Measurements from ENCODE around the gene FERMT2.

The FERMT2 gene

GRCh38 chr14:52834440-52834842 is 116.4 kb downstream of the FERMT2 start:
- TF ChIP-seq, protein P1, sequence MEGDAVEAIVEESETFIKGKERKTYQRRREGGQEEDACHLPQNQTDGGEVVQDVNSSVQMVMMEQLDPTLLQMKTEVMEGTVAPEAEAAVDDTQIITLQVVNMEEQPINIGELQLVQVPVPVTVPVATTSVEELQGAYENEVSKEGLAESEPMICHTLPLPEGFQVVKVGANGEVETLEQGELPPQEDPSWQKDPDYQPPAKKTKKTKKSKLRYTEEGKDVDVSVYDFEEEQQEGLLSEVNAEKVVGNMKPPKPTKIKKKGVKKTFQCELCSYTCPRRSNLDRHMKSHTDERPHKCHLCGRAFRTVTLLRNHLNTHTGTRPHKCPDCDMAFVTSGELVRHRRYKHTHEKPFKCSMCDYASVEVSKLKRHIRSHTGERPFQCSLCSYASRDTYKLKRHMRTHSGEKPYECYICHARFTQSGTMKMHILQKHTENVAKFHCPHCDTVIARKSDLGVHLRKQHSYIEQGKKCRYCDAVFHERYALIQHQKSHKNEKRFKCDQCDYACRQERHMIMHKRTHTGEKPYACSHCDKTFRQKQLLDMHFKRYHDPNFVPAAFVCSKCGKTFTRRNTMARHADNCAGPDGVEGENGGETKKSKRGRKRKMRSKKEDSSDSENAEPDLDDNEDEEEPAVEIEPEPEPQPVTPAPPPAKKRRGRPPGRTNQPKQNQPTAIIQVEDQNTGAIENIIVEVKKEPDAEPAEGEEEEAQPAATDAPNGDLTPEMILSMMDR (IDR thresholded peaks at IDR 0.05; ENCODE audit: low read depth, low read length) = no peak
- no peak for DNase-seq (ENCODE audit: extremely low read depth, low read depth)

DNA sequence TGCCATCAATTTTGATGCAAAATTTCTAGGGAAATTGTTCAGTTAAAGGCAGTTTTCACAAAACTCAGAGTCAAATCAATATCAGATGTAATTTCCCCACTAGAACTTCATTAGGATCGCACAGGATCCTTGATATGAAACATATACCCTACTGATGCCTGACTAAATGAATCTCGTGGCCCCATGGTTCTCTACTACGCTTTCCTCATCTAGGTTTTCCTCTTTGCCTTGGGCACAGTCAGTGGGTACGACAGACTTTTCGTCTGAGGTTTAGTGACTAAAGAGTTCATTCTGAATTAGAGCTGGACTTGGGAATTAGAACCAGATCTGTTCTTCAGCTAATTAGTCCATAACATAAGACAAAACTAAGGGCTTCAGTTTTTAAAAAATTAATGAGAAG is 117.0 kb downstream of the FERMT2 start:
- no peak for DNase-seq (ENCODE audit: extremely low read depth, low read depth)
- TF ChIP-seq, protein P1 (IDR thresholded peaks at IDR 0.05; ENCODE audit: low read depth, low read length) = no peak

DNA sequence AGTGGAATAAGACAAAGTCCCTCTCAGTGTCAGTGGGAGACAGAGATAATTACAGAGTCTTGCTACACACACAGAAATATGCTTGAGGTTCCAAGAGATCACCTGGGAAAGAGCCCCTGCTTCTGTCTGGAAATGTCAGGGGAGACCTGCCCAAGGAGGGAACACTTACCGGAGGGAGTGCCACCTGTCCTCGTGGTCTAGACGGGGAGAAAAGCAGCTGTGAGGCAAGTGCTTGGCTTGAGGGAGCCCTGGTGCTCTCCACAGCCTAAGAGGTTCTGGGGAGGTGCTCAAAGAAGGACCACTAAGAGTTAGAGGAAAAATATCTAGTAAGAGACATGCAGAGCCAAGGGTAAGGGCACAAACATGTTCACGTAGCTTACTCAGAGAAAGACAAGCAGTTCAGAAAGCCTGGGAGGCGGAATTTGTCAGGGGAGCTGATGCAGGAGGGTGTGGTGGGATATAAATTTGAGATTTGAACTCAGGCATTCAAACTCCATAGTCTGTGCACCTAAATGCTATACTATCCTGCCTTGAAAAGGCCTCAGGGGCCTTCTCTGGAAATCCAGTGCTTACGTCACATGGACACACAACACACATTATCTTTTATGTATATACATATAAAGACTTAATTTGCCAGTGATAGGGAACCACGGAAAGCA is 121.2 kb downstream of the FERMT2 start:
- no peak for DNase-seq (ENCODE audit: extremely low read depth, low read depth)
- TF ChIP-seq, protein P1 (IDR thresholded peaks at IDR 0.05; ENCODE audit: low read depth, low read length) = no peak

DNA sequence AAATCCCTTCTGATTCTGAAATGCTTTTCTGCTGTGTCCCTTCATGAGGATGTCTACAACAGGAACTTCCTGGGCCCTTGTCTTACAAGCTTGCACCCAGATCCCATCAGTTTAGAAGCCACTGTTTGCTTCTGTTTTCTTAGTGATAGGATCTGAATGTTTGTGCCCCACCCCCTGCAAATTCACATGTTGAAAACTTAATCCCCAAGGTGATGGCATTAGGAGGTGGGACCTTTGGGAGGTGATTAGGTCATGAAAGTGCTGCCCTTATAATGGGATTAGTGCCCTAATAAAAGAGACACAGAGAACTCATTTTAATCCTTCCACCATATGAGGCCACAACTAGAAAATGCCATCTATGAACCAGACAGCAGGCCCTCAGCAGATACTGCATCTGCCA is 123.4 kb downstream of the FERMT2 start:
- no peak for DNase-seq (ENCODE audit: extremely low read depth, low read depth)
- TF ChIP-seq, protein P1 (IDR thresholded peaks at IDR 0.05; ENCODE audit: low read depth, low read length) = no peak

GRCh38 chr14:52825085-52825484 is 125.8 kb downstream of the FERMT2 start:
- TF ChIP-seq, protein P1 (IDR thresholded peaks at IDR 0.05; ENCODE audit: low read depth, low read length) = no peak
- DNase-seq (ENCODE audit: extremely low read depth, low read depth) = no peak

DNA sequence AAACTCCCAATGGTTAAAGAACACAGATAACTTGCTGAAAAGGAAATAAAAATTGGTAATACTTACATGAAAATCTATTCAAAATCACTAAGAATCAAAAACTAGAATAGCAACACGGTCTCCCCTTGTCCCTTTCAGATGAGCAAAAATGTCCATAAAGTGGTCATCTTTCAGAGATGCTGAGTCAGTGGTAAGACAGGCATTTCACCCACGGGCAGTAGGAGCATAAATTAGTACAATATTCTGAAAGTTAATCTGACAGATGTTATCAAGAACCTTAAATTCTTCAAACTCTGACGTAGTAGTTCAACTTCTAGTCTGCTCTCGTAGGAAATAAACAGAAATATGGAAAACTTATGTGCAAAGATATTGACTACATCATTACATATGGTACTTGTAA is 126.4 kb downstream of the FERMT2 start:
- TF ChIP-seq, protein P1 (IDR thresholded peaks at IDR 0.05; ENCODE audit: low read depth, low read length) = no peak
- DNase-seq (ENCODE audit: extremely low read depth, low read depth) = no peak

DNA sequence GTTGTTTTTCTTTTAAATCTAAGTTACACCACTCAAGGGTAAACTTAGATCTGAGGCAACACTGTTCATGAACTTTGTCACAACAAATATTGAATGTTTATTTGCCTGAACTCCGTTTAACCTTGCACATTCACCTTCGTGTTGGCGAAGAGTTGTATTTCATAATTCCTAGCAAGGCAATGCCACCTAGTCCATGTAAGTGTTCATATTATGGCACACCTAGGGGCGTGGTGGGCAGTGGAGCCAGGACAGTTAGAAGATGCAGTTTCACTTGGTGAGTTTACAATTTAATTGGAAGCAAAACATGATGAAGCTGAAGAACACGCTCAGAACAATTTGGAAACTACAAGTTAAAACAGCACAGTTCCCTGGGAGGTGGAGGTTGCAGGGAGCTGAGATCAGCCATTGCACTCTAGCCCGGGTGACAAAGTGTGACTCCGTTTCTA is 129.0 kb downstream of the FERMT2 start:
- DNase-seq (ENCODE audit: extremely low read depth, low read depth) = no peak

More for the DNA sequence above, 129.0 kb downstream of the FERMT2 start:
- TF ChIP-seq, protein P1 (IDR thresholded peaks at IDR 0.05; ENCODE audit: low read depth, low read length) = no peak
